Prostate gland (tissue), 2 donors: ENCODE results near the gene TAF5. TPM values are rescaled to one million over a fixed set of nuclear protein-coding genes. Genes with fewer than 3 reads are reported as not detected.

Source experiments
- DNase-seq: peaks from one replicate; pipeline ENCODE4 v3.0.0-alpha.2; 2019; ENCODE audit warnings: low spot score
- H3K27ac ChIP-seq, 2 donors: fragments of 200-600 bp; sonication (generic); 2 replicates each; pipeline ENCODE4 v1.5.1; 2017 to 2019
- H3K27me3 ChIP-seq: fragments of 200-600 bp; sonication (generic); replicated peaks from 2 replicates; pipeline ENCODE4 v1.5.1; 2019; ENCODE audit not compliant: insufficient read depth
- H3K36me3 ChIP-seq, 2 donors: fragments of 200-600 bp; sonication (generic); 1 replicate in 1 of 2; 2 replicates in 1 of 2; pipeline versions ENCODE4 v1.5.1 to v1.8.1; 2017 to 2019
- H3K4me1 ChIP-seq: fragments of 200-600 bp; sonication (generic); replicated peaks from 2 replicates; pipeline ENCODE4 v1.5.1; 2019
- H3K4me3 ChIP-seq, 2 donors: fragments of 200-600 bp; sonication (generic); 2 replicates each; pipeline ENCODE4 v1.5.1; 2017 to 2019
- H3K9me3 ChIP-seq: fragments of 200-600 bp; sonication (generic); 2 replicates; pipeline ENCODE4 v1.5.1; 2017
- POLR2A ChIP-seq: fragments of 450-650 bp; IDR thresholded peaks from one replicate; pipeline ENCODE4 v1.6.1; 2016; ENCODE audit warnings: antibody characterized with exemption, mild to moderate bottlenecking
- POLR2AphosphoS5 ChIP-seq: sonication (generic); formaldehyde crosslinking; IDR thresholded peaks from one replicate; pipeline ENCODE4 v1.6.1; 2017; ENCODE audit warnings: antibody characterized with exemption
- WGBS: methylation state at CpG from one replicate; pipeline ENCODE4 v1.1.5; 2018; 5-methylcytosine and 5-hydroxymethylcytosine counted together
- intact Hi-C: fragments of 100-400 bp; cut with DNase I; formaldehyde crosslinking; loops from one replicate; pipeline ENCODE4 v1.14.2; 2022
- total RNA-seq, 2 donors: library from RNA; depleted of rRNA; stranded (reverse); fragments of >200 nt; gene quantifications; one replicate each; pipeline ENCODE4 v1.1.0, GENCODE V29; 2016
- TF ChIP-seq, protein P1 (sequence below), 4 experiments: fragments of 200-600 bp in 2 of 4; fragments of 450-650 bp in 2 of 4; sonication (generic) in 2 of 4; IDR thresholded peaks; 1 replicate in 3 of 4; 2 replicates in 1 of 4; pipeline ENCODE4 v1.5.1; 2016 to 2019; ENCODE audit warnings: antibody characterized with exemption in 4 of 4, mild to moderate bottlenecking in 2 of 4, moderate library complexity in 2 of 4

TAF5 gene
- total RNA-seq, 2 donors from 2014 or later = 3.7 to 16.0 TPM

DNA sequence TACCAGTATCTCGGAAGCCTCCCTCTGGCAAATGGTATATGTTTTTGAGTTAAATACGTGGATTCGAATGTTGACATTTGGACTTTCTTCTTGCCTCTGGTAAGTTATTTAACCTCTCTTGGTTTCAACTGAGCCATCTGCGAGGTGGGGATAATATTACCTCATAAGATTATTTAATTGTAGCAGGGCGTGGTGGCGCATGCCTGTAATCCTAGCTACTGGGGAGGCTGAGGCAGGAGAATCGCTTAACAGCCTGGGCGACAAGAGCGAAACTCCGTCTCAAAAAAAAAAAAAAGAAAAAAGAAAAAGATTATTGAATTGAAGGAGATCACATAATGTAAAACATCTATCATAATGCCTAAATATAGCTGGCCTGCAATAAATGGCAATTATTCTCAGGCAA, 396 bp upstream of the TAF5 start:
- Histone ChIP-seq H3K9me3 (no peaks in the 10 kb centered on the region), H3K4me3 (peak overlapping the region; percentile 82 to 96), H3K4me1 (no peaks in the 10 kb centered on the region), H3K27me3 (no peaks in the 10 kb centered on the region), H3K27ac (peak overlapping the region; percentile 82 to 88), H3K36me3 (no peaks in the 10 kb centered on the region)
- intact Hi-C loops = no loop called here
- no peak for DNase-seq
- TF ChIP-seq POLR2AphosphoS5 (no peak), POLR2A (no peak)
- TF ChIP-seq, protein P1, sequence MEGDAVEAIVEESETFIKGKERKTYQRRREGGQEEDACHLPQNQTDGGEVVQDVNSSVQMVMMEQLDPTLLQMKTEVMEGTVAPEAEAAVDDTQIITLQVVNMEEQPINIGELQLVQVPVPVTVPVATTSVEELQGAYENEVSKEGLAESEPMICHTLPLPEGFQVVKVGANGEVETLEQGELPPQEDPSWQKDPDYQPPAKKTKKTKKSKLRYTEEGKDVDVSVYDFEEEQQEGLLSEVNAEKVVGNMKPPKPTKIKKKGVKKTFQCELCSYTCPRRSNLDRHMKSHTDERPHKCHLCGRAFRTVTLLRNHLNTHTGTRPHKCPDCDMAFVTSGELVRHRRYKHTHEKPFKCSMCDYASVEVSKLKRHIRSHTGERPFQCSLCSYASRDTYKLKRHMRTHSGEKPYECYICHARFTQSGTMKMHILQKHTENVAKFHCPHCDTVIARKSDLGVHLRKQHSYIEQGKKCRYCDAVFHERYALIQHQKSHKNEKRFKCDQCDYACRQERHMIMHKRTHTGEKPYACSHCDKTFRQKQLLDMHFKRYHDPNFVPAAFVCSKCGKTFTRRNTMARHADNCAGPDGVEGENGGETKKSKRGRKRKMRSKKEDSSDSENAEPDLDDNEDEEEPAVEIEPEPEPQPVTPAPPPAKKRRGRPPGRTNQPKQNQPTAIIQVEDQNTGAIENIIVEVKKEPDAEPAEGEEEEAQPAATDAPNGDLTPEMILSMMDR (IDR thresholded peaks at IDR 0.05) = no peak
- WGBS = 55% methylated on average over 10 of the region's 10 CpGs

DNA sequence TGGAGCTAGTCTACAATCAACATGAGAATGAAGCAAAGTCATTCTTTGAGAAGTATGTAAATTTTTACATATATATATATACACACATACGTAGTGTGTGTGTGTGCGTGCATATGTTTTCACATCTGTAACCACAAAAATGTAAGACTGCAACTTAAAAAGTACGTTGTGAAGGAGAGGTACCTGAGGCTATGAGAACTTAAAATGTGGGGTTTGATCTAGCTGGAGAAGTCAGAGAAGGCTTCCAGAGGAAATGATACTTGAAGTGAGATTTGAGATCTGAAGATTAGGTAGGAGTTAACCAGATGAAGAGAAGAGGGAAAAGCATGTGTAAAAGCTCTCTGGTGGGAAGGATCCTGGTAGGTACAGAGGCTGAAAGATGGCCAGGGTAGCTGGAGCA, 5.8 kb downstream of the TAF5 start:
- TF ChIP-seq, protein P1 (IDR thresholded peaks at IDR 0.05) = no peak
- TF ChIP-seq POLR2AphosphoS5 (no peak), POLR2A (no peak)
- no peak overlapping the region for H3K27ac ChIP-seq

DNA sequence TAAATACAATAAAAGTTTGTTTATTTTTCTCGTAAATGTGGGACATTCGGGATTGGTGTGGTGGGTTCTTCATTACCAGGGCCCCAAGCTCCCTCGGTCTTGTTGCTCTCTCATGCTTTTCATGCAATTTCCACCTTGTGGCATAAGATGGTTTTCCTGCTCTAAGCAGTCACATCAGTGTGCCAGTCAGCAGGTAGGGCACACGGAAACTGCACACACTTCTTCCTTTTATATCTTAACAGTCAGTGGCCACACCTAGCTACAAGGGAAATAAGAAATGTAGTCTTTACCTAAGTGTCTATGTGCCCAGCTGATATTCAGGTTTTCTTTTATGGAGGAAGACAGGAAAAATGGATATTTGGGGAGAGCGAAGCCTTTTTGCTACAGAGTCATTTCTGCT, 6.5 kb downstream of the TAF5 start:
- TF ChIP-seq POLR2AphosphoS5 = no peak
- TF ChIP-seq POLR2A = no peak
- H3K27ac ChIP-seq = no peak overlapping the region
- no peak for DNase-seq
- no peaks in the 10 kb centered on the region for H3K4me1 ChIP-seq
- H3K36me3 ChIP-seq = no peaks in the 10 kb centered on the region
- intact Hi-C loops = no loop called here
- H3K27me3 ChIP-seq = no peaks in the 10 kb centered on the region
- H3K4me3 ChIP-seq = no peak overlapping the region
- WGBS = 86% methylated on average over 5 of the region's 5 CpGs
- no peaks in the 10 kb centered on the region for H3K9me3 ChIP-seq

More for the DNA sequence above, 5.8 kb downstream of the TAF5 start:
- WGBS = 91% methylated on average over 3 of the region's 3 CpGs
- no peaks in the 10 kb centered on the region for H3K36me3 ChIP-seq
- H3K4me3 ChIP-seq = no peak overlapping the region
- no peaks in the 10 kb centered on the region for H3K27me3 ChIP-seq
- DNase-seq = no peak
- intact Hi-C loops = no loop called here
- H3K9me3 ChIP-seq = no peaks in the 10 kb centered on the region
- no peaks in the 10 kb centered on the region for H3K4me1 ChIP-seq

DNA sequence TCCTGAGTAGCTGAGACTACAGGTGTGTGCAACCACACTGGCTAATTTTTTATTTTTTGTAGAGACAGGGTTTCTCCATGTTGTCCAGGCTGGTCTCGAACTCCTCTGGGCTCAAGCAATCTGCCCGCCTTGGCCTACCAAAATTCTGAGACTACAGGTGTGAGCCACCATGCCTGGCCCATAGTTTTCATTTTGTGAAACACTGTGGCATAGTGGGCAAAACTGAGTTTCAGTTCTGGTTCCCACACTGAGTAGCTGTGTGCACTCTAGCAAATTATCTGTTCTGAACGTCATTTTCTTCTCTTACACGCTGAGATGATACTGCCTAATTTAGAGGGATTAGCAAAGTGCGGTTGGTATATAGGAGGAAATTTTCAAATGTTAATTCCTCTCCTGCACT, 15.0 kb downstream of the TAF5 start:
- no peaks in the 10 kb centered on the region for H3K9me3 ChIP-seq
- no peak overlapping the region for H3K27ac ChIP-seq
- no peaks in the 10 kb centered on the region for H3K4me1 ChIP-seq
- DNase-seq = no peak
- WGBS = 97% methylated on average over 5 of the region's 5 CpGs
- intact Hi-C loops = no loop called here
- H3K36me3 ChIP-seq = no peaks in the 10 kb centered on the region
- H3K27me3 ChIP-seq = no peaks in the 10 kb centered on the region
- TF ChIP-seq, protein P1 (IDR thresholded peaks at IDR 0.05) = no peak
- TF ChIP-seq POLR2AphosphoS5 (no peak), POLR2A (no peak)
- H3K4me3 ChIP-seq = no peak overlapping the region

DNA sequence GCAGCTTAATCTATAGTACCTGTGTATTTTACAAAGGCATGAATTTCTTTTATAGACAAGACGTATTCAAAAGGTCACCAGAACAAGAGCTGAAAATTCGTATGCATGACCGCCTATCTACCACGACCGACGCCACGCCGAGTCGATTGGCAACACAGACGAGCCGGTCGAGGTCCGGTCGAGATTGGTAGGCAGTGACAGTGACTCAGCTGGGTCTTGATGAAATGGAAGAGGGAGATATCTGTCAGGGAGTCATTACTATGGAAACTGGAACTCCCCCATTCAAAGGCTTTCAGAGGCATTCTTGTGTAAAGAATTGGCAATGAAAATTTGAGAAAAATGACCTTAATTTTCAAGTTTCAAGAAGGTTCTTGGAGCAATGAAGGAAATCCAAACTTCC, 26.4 kb downstream of the TAF5 start:
- H3K9me3 ChIP-seq = no peaks in the 10 kb centered on the region
- H3K36me3 ChIP-seq = peaks cover 3 to 4% of the 10 kb centered on the region in 2 donors
- no peaks in the 10 kb centered on the region for H3K27me3 ChIP-seq
- no peak for DNase-seq
- H3K4me3 ChIP-seq = no peak overlapping the region
- intact Hi-C loops = no loop called here
- H3K27ac ChIP-seq = no peak overlapping the region
- no peak for TF ChIP-seq POLR2A
- H3K4me1 ChIP-seq = peaks cover 14% of the 10 kb centered on the region
- WGBS = 89% methylated on average over 14 of the region's 14 CpGs

DNA sequence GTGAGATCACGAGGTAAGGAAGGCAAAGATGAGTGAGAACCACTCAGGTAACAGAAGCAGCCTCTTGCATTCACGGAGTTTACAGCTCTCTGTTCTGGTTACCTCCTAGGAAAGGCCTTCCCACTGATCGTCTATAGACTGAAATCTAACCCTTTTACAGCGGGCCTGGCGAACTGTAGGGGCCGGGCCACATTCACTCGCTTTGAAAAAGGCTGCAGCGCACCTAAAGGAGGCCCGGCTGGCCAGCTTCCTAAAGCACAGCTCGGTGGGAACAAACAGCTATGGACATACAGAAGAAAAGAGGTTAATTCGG, 27.9 kb downstream of the TAF5 start:
- no peaks in the 10 kb centered on the region for H3K9me3 ChIP-seq
- WGBS = 1% methylated on average over 11 of the region's 11 CpGs
- H3K36me3 ChIP-seq = no peaks in the 10 kb centered on the region
- H3K4me3 ChIP-seq = peak overlapping the region; percentile 51 to 74
- intact Hi-C loops = loop anchor here (1.0 kb wide), 1 partner anchor 27 kb away; no protein-coding TSS in a partner anchor
- TF ChIP-seq POLR2AphosphoS5 (no peak), POLR2A (no peak)
- TF ChIP-seq, protein P1 (IDR thresholded peaks at IDR 0.05) = no peak
- no peaks in the 10 kb centered on the region for H3K27me3 ChIP-seq
- peak overlapping the region; percentile 61 to 65 for H3K27ac ChIP-seq
- peaks cover 14% of the 10 kb centered on the region for H3K4me1 ChIP-seq
- no peak for DNase-seq
